B cell (primary cell): ENCODE results near the gene DYRK1A.

Source experiments
- CTCF ChIP-seq: fragments of 200-600 bp; IDR thresholded peaks from one replicate; pipeline ENCODE4 v1.8.0; 2022; ENCODE audit warnings: antibody characterized with exemption, mild to moderate bottlenecking
- EZH2 ChIP-seq: IDR thresholded peaks from 2 replicates; pipeline ENCODE4 v1.6.1; 2012; ENCODE audit warnings: borderline replicate concordance, low read depth, mild to moderate bottlenecking, moderate library complexity, low read length; ENCODE audit not compliant: insufficient read depth, poor library complexity, severe bottlenecking

- peak; percentile 66 for TF ChIP-seq CTCF
- no peak for TF ChIP-seq EZH2
Measured at GRCh38 chr21:37463083-37463801, 96.7 kb downstream of the DYRK1A start.
